ENCODE data around the gene NBPF1. TPM values are rescaled to one million over a fixed set of nuclear protein-coding genes. Genes with fewer than 3 reads are reported as not detected.
A peak's percentile ranks its signal among the peaks of the same experiment; 100 is the strongest.

NBPF1 gene
- total and polyA plus RNA-seq, 9 of the 15 experiments (the other 6 are each of a cell fraction or from before 2014, with no cell fraction given), result 5.2 to 42.6 (median 24.1) TPM

- TF ChIP-seq AFF1 (IDR thresholded peaks at IDR 0.05; ENCODE audit: low read depth in 1 of 2, partially characterized antibody in 2 of 2) (peak in 1 of 2 experiments; percentile 13), KDM4B (IDR thresholded peaks at IDR 0.05; ENCODE audit: borderline replicate concordance in 2 of 2, low read depth in 1 of 2) (0 out of 4 replicates have a peak, but pooled peaks of 1 of the 2 experiments have one; percentile 58), TSHZ1 (CRISPR knock-in tag; IDR thresholded peaks at IDR 0.05) (peak; percentile 66), ZNF583 (CRISPR knock-in tag; IDR thresholded peaks at IDR 0.05) (peak; percentile 79; the same call in 1 of the 2 replicates), XRCC5 (IDR thresholded peaks at IDR 0.05; ENCODE audit: low read depth, low read length) (0 out of 2 replicates have a peak, but pooled peaks have one; percentile 20), TFE3 (CRISPR knock-in tag; IDR thresholded peaks at IDR 0.05) (peak; percentile 6; the same call in 1 of the 2 replicates), NR2F6 (CRISPR knock-in tag; IDR thresholded peaks at IDR 0.05) (0 out of 2 replicates have a peak, but pooled peaks have one; percentile 8), ZBTB9 (CRISPR knock-in tag; IDR thresholded peaks at IDR 0.05) (peak; percentile 96), IRF9 (tag; IDR thresholded peaks at IDR 0.05) (0 out of 2 replicates have a peak, but pooled peaks have one; percentile 29), GATAD2A (IDR thresholded peaks at IDR 0.05) (0 out of 2 replicates have a peak, but pooled peaks have one; percentile 58)
Measured at GRCh38 chr1:16645271-16646060, 32.1 kb upstream of the NBPF1 start (continued).
